ENCODE measurements around the gene FAM3C. TPM values are rescaled to one million over a fixed set of nuclear protein-coding genes. Genes with fewer than 3 reads are reported as not detected.

The FAM3C gene
- polyA plus RNA-seq, 1 donor from 2014 or later = 61.8 TPM

GRCh38 chr7:121337398-121337797 lies 58.7 kb downstream of the FAM3C start:
- no peak overlapping the region for H3K9ac ChIP-seq (ENCODE audit: low read length)
- no peaks in the 10 kb centered on the region for H3K9me2 ChIP-seq (ENCODE audit: insufficient read depth, low read length)
- no peaks in the 10 kb centered on the region for H4K20me1 ChIP-seq (ENCODE audit: insufficient read depth)
- H3K4me2 ChIP-seq (ENCODE audit: low read length) = no peak overlapping the region
- H3K27ac ChIP-seq (ENCODE audit: low read length) = no peak overlapping the region
- TF ChIP-seq POLR2AphosphoS5 (IDR thresholded peaks at IDR 0.05) = no peak
- peak; percentile 43 for TF ChIP-seq RAD21 (conservative IDR thresholded peaks at IDR 0.05)
- no peak for TF ChIP-seq REST (IDR thresholded peaks at IDR 0.05; ENCODE audit: borderline replicate concordance)
- no peak for TF ChIP-seq EP300 (conservative IDR thresholded peaks at IDR 0.05; ENCODE audit: poor library complexity, severe bottlenecking)
- no peak for TF ChIP-seq EZH2 (IDR thresholded peaks at IDR 0.05; ENCODE audit: borderline replicate concordance, insufficient read depth, low read length, poor library complexity, severe bottlenecking)
- no peak for TF ChIP-seq SMC3 (conservative IDR thresholded peaks at IDR 0.05; ENCODE audit: poor library complexity)
- no peaks in the 10 kb centered on the region for H3K36me3 ChIP-seq (ENCODE audit: insufficient read depth, low read length)
- H3K27me3 ChIP-seq (ENCODE audit: insufficient read depth, low read depth, low read length) = peaks cover 21% of the 10 kb centered on the region
- no peaks in the 10 kb centered on the region for H3K79me2 ChIP-seq (replicated peaks; ENCODE audit: insufficient read depth, low read length)
- no peaks in the 10 kb centered on the region for H3K9me3 ChIP-seq (ENCODE audit: low read length)
- H3K4me3 ChIP-seq (ENCODE audit: low read length) = no peak overlapping the region
- no peak overlapping the region for H2AFZ ChIP-seq (ENCODE audit: low read depth, low read length)
- no peaks in the 10 kb centered on the region for H3F3A ChIP-seq (ENCODE audit: insufficient read depth, low read length, poor library complexity, severe bottlenecking)

GRCh38 chr7:121336579-121336978 lies 59.5 kb downstream of the FAM3C start:
- H3K9me2 ChIP-seq (ENCODE audit: insufficient read depth, low read length) = no peaks in the 10 kb centered on the region
- no peaks in the 10 kb centered on the region for H3K9me3 ChIP-seq (ENCODE audit: low read length)
- TF ChIP-seq SMC3 (conservative IDR thresholded peaks at IDR 0.05; ENCODE audit: poor library complexity) (no peak), EZH2 (IDR thresholded peaks at IDR 0.05; ENCODE audit: borderline replicate concordance, insufficient read depth, low read length, poor library complexity, severe bottlenecking) (no peak), RAD21 (conservative IDR thresholded peaks at IDR 0.05) (no peak), CTCF (IDR thresholded peaks at IDR 0.05; ENCODE audit: poor library complexity, severe bottlenecking) (no peak), EP300 (conservative IDR thresholded peaks at IDR 0.05; ENCODE audit: poor library complexity, severe bottlenecking) (no peak), TAF1 (IDR thresholded peaks at IDR 0.05; ENCODE audit: low read depth) (no peak), REST (IDR thresholded peaks at IDR 0.05; ENCODE audit: borderline replicate concordance) (no peak), POLR2AphosphoS5 (IDR thresholded peaks at IDR 0.05) (no peak), MXI1 (conservative IDR thresholded peaks at IDR 0.05; ENCODE audit: poor library complexity, severe bottlenecking) (no peak)
- no peak overlapping the region for H2AFZ ChIP-seq (ENCODE audit: low read depth, low read length)
- H3K27me3 ChIP-seq (ENCODE audit: insufficient read depth, low read depth, low read length) = peaks cover 29% of the 10 kb centered on the region
- no peak overlapping the region for H3K27ac ChIP-seq (ENCODE audit: low read length)
- no peaks in the 10 kb centered on the region for H4K20me1 ChIP-seq (ENCODE audit: insufficient read depth)
- H3K9ac ChIP-seq (ENCODE audit: low read length) = no peak overlapping the region
- H3K4me3 ChIP-seq (ENCODE audit: low read length) = no peak overlapping the region
- no peaks in the 10 kb centered on the region for H3K36me3 ChIP-seq (ENCODE audit: insufficient read depth, low read length)
- H3F3A ChIP-seq (ENCODE audit: insufficient read depth, low read length, poor library complexity, severe bottlenecking) = no peaks in the 10 kb centered on the region
- no peaks in the 10 kb centered on the region for H3K79me2 ChIP-seq (replicated peaks; ENCODE audit: insufficient read depth, low read length)
- H3K4me2 ChIP-seq (ENCODE audit: low read length) = no peak overlapping the region
